Measurements from ENCODE around the gene CDK6.

CDK6 gene

GRCh38 chr7:92856436-92856835 is 20.1 kb upstream of the CDK6 start:
- DNase-seq (ENCODE audit: extremely low read depth, low read depth), result no peak
- TF ChIP-seq CTCF (IDR thresholded peaks at IDR 0.05; ENCODE audit: low read depth, low read length), result no peak

- no peak for TF ChIP-seq CTCF (IDR thresholded peaks at IDR 0.05; ENCODE audit: low read depth, low read length)
- no peak for DNase-seq (ENCODE audit: extremely low read depth, low read depth)
These were observed 18.3 kb upstream of the CDK6 start for GRCh38 chr7:92854501-92855238.

GRCh38 chr7:92851732-92852131 is 15.4 kb upstream of the CDK6 start:
- TF ChIP-seq CTCF (IDR thresholded peaks at IDR 0.05; ENCODE audit: low read depth, low read length), result no peak
- no peak for DNase-seq (ENCODE audit: extremely low read depth, low read depth)

- no peak for DNase-seq (ENCODE audit: extremely low read depth, low read depth)
- TF ChIP-seq CTCF (IDR thresholded peaks at IDR 0.05; ENCODE audit: low read depth, low read length), result no peak
These were observed 14.1 kb upstream of the CDK6 start for GRCh38 chr7:92850516-92850915.

GRCh38 chr7:92849322-92849721 is 12.9 kb upstream of the CDK6 start:
- DNase-seq (ENCODE audit: extremely low read depth, low read depth), result no peak
- TF ChIP-seq CTCF (IDR thresholded peaks at IDR 0.05; ENCODE audit: low read depth, low read length), result no peak

- TF ChIP-seq CTCF (IDR thresholded peaks at IDR 0.05; ENCODE audit: low read depth, low read length), result no peak
These were observed 12.5 kb upstream of the CDK6 start for GRCh38 chr7:92848851-92849250.

GRCh38 chr7:92848441-92848840 is 12.1 kb upstream of the CDK6 start:
- no peak for DNase-seq (ENCODE audit: extremely low read depth, low read depth)
- TF ChIP-seq CTCF (IDR thresholded peaks at IDR 0.05; ENCODE audit: low read depth, low read length), result no peak

More at GRCh38 chr7:92848851-92849250, 12.5 kb upstream of the CDK6 start:
- DNase-seq (ENCODE audit: extremely low read depth, low read depth), result no peak
